Mesangial cell (primary cell): Measurements from ENCODE around the gene COA1. TPM values are rescaled to one million over a fixed set of nuclear protein-coding genes. Genes with fewer than 3 reads are reported as not detected.

ENCODE experiments used
- total RNA-seq: library from RNA; depleted of rRNA; stranded (reverse); fragments of >200 nt; gene quantifications from 2 replicates; pipeline ENCODE4 v1.2.3, GENCODE V29; 2015

The COA1 gene
- total RNA-seq: 45.4 and 54.4 TPM in 2 replicates

GRCh38 chr7:43729214-43729923, at the start of gene COA1:
Gene COA1 (minus strand): TSS chr7:43729523. CDS start chr7:43648614, 80,909 bp downstream.

GRCh38 chr7:43758029-43758821, 28.9 kb upstream of the COA1 start, which contains the start of gene BLVRA:
Gene BLVRA (plus strand): TSS chr7:43758680. CDS start chr7:43771159, 12,479 bp downstream.

Other genes with a start within 250 kb of the COA1 start
- gene STK17A, start 146.4 kb downstream of the COA1 start, total RNA-seq: 18.5 and 27.7 TPM in 2 replicates
- 28.9 and 40.1 TPM in 2 replicates for gene BLVRA, start 29.2 kb upstream of the COA1 start, total RNA-seq
- 131 and 181 TPM in 2 replicates for gene MRPS24, start 140.0 kb upstream of the COA1 start, total RNA-seq
- 14.5 and 19.8 TPM in 2 replicates for gene URGCP, start 177.1 kb upstream of the COA1 start, total RNA-seq
- gene UBE2D4, start 196.9 kb upstream of the COA1 start, total RNA-seq: 16.0 and 19.6 TPM in 2 replicates